KOPT-K1 (cell line): Measurements from ENCODE around the gene FAM78A.
"Not testable (repeated sequence)": the region's sequence is repeated elsewhere in the genome, so short reads cannot be mapped to it uniquely, and the experiment has no call there.

Source experiments
- H3K27ac ChIP-seq: fragments of 200-600 bp; sonication (generic); 2 replicates; pipeline ENCODE4 v1.5.1; 2016; ENCODE audit warnings: antibody characterized with exemption, mild to moderate bottlenecking, low read depth, low read length; ENCODE audit not compliant: poor library complexity, severe bottlenecking
- H3K36me3 ChIP-seq: fragments of 200-600 bp; sonication (generic); 2 replicates; pipeline ENCODE4 v1.5.1; 2017; ENCODE audit warnings: antibody characterized with exemption, mild to moderate bottlenecking, low read length, moderate library complexity; ENCODE audit not compliant: insufficient read depth
- H3K9me3 ChIP-seq: fragments of 200-600 bp; sonication (generic); 2 replicates; pipeline ENCODE4 v1.5.1; 2017; ENCODE audit warnings: antibody characterized with exemption, low read length, mild to moderate bottlenecking; ENCODE audit not compliant: insufficient read depth, poor library complexity, severe bottlenecking

FAM78A gene

GRCh38 chr9:131233556-131233955 is 42.8 kb downstream of the FAM78A start:
- peaks cover 77% of the 10 kb centered on the region for H3K36me3 ChIP-seq
- no peaks in the 10 kb centered on the region for H3K9me3 ChIP-seq
- no peak overlapping the region for H3K27ac ChIP-seq

GRCh38 chr9:131228988-131229387 is 47.3 kb downstream of the FAM78A start:
- Histone ChIP-seq H3K36me3 (peaks cover 94% of the 10 kb centered on the region), H3K27ac (no peak overlapping the region), H3K9me3 (no peaks in the 10 kb centered on the region)

- no peak overlapping the region for H3K27ac ChIP-seq
- H3K9me3 ChIP-seq, result no peaks in the 10 kb centered on the region
- H3K36me3 ChIP-seq, result peaks cover 88% of the 10 kb centered on the region
Measured at GRCh38 chr9:131227959-131228460, 48.3 kb downstream of the FAM78A start.

DNA sequence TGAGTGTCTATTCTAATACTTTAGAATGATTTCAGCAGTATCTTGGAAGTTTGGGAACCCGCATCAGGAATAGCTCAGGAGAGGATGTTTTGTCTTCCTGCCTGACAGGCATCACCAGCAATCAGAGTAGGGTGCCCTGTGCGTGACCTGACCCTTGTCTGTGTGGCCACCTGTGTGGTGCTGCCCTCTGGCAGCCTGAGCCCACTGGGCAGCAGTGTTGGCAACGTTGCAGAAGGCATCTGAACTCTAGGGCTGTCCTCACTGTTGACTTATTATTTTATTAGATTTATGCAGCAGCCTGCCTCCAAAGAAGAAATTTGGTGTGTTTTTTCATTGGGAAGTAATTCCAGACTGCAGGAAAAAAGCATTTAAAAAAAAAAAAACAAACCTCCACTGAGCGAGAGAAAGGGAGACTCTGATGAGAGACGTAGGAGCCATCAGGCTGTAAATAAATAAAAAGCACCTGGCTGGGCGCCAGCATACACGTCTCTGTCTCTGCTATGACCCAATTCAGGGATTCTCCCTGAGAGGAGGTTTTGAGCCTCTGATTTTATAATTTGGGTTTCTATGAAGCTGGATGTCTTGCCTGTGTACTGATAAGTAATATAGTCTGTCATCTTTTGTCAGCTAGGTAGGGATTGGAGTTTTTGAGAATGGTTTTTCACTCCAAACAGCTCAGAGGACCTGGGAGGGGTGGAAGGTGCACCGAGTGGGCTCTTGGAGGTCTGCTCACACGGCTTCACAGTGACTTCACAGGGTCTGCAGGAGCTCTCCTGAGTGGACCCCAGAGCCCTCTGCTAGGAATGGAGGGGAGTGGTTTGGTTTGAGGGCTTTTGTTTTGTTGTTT is 49.0 kb downstream of the FAM78A start:
- H3K27ac ChIP-seq, result no peak overlapping the region
- H3K9me3 ChIP-seq, result no peaks in the 10 kb centered on the region
- peaks cover 91% of the 10 kb centered on the region for H3K36me3 ChIP-seq

DNA sequence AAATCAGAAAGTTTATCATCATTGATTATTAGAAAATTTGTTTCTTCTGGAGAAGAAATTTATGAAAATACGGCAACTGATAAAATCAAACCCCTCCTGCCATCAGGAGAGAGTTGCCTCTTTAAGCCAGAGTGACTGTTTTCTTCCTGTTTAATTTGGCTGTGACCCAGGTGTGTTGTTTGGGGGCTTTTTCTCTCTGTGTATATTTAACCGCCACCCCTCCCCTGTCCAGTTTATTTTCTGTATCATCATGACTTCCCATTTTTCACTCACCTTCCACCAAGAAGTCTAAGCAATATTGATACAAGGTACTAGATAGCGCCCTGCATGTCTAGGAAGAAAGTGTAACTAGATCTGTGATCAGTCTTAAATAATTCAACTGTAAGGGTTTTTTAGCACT is 50.1 kb downstream of the FAM78A start:
- H3K27ac ChIP-seq, result no peak overlapping the region
- H3K9me3 ChIP-seq, result no peaks in the 10 kb centered on the region
- H3K36me3 ChIP-seq, result peaks cover 91% of the 10 kb centered on the region

DNA sequence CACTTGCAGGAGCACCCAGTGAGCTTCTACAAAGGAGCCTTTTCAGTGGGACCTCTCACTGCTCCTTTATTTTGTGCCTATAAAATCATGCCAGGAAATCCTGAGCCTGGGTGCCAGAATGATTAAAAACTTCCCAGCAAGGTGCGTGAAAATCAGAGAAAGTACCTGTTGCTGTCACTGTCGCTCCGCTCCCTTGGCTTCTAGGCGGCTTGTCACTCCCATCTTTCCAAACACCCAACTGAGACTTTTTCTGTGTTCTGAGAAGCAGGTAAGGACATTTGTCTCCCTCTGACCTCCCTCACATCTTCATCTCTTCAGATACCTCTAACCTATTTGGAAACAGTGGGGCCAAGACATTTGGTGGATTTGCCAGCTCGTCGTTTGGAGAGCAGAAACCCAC is 53.9 kb downstream of the FAM78A start:
- Histone ChIP-seq H3K36me3 (peaks cover 90% of the 10 kb centered on the region), H3K9me3 (no peaks in the 10 kb centered on the region), H3K27ac (no peak overlapping the region)

DNA sequence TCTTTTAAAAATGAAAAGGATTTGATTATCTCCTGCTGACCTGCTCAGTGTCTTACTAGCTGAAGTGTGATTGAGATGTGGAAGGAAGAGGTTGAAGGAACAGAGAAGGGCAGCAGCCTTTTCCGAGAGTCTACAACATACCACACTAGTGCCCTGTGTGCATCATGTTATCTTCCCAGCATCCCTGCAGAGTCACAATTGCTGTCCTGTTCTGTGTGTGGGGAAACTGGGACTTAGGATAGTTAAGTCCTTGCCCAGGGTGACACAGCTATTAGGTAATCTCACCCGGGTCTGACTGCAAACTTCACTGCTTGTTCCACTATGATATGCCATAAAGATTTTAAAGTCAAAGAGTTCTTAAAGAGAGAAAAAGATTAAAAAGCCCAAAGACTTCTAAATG is 55.8 kb downstream of the FAM78A start:
- H3K36me3 ChIP-seq, result peaks cover 81% of the 10 kb centered on the region
- no peak overlapping the region for H3K27ac ChIP-seq
- no peaks in the 10 kb centered on the region for H3K9me3 ChIP-seq

DNA sequence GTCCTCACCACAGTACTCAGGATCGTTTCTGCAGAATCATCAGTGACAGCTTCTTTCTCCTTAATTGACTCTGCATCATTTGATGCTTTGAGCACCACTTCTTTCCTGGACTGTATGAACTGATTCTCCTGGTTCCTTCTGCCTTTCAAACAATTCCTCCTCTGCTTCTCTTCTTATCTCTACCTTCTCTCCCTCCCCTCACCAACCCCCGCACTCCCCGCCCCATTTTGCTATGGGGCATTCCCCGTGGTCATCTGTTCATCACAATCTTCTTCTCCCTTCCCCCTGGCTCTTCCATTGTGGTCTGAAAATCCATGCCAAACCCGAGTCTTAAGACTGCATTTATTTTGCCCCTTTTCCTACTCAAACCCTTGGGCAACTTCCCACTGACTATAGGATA is 57.9 kb downstream of the FAM78A start:
- H3K9me3 ChIP-seq, result no peaks in the 10 kb centered on the region
- peaks cover 81% of the 10 kb centered on the region for H3K36me3 ChIP-seq
- no peak overlapping the region for H3K27ac ChIP-seq

GRCh38 chr9:131217331-131218031 is 58.8 kb downstream of the FAM78A start:
- Histone ChIP-seq H3K36me3 (peaks cover 75% of the 10 kb centered on the region), H3K9me3 (no peaks in the 10 kb centered on the region), H3K27ac (no peak overlapping the region)

GRCh38 chr9:131216806-131217205 is 59.5 kb downstream of the FAM78A start:
- Histone ChIP-seq H3K36me3 (peaks cover 75% of the 10 kb centered on the region), H3K9me3 (peaks cover 4% of the 10 kb centered on the region)

GRCh38 chr9:131214876-131215275 is 61.4 kb downstream of the FAM78A start:
- H3K27ac ChIP-seq, result no peak overlapping the region
- H3K9me3 ChIP-seq, result peaks cover 10% of the 10 kb centered on the region
- peaks cover 76% of the 10 kb centered on the region for H3K36me3 ChIP-seq

More at GRCh38 chr9:131216806-131217205, 59.5 kb downstream of the FAM78A start:
- no peak overlapping the region for H3K27ac ChIP-seq

DNA sequence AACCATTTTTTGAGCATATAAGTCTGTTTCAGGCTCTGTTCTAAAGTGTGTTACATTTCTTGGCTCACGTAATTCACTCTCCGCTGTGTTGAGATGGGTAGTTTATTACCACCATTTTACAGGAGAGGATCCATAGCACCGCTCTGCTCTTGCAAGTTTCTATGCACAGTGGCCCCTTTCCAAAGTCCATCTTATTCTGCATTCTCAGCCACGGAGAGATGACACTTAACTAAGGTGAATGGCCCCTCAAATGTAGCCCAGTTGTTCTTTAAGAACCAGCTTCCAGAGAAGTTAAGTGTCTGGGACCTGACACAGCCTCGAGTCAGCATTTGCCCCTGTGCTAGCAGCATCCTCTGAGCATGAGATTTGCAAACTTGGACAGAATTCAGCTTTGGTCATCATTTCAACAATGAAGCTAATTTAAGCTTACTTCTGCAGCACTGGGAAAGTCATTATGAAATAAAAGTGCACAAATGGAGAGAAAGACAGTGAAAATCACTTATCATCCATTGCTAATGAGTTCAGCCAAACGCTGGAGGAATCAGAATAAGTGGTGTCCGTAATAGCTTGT is 61.9 kb downstream of the FAM78A start:
- Histone ChIP-seq H3K9me3 (peaks cover 10% of the 10 kb centered on the region), H3K27ac (no peak overlapping the region), H3K36me3 (peaks cover 76% of the 10 kb centered on the region)

- H3K27ac ChIP-seq, H3K9me3 ChIP-seq: not testable (repeated sequence)
- peaks cover 71% of the 10 kb centered on the region for H3K36me3 ChIP-seq
Measured at GRCh38 chr9:131211920-131212319, 64.4 kb downstream of the FAM78A start.
